GOT3 (cell line): Measurements from ENCODE around the gene UNKL.
A peak's percentile ranks its signal among the peaks of the same experiment; 100 is the strongest.

Source experiments
- DNase-seq: peaks from one replicate; lab custom pipeline; 2025; ENCODE audit warnings: mixed read lengths; lab: John Stamatoyannopoulos, UW

UNKL gene

GRCh38 chr16:1351215-1351581 lies 63.3 kb downstream of the UNKL start:
- DNase-seq: no peak

- DNase-seq: no peak
Observed at GRCh38 chr16:1350691-1351090, 63.8 kb downstream of the UNKL start.

- DNase-seq: no peak
Observed at GRCh38 chr16:1349951-1350350, 64.6 kb downstream of the UNKL start.

- no peak for DNase-seq
Observed at GRCh38 chr16:1349351-1349750, 65.2 kb downstream of the UNKL start.

GRCh38 chr16:1348926-1349325 lies 65.6 kb downstream of the UNKL start:
- no peak for DNase-seq

GRCh38 chr16:1348441-1348840 lies 66.1 kb downstream of the UNKL start:
- DNase-seq: no peak

- no peak for DNase-seq
Observed at GRCh38 chr16:1347962-1348361, 66.5 kb downstream of the UNKL start.

GRCh38 chr16:1347286-1347855 lies 67.1 kb downstream of the UNKL start:
- DNase-seq: no peak

- DNase-seq: no peak
Observed at GRCh38 chr16:1346422-1347285, 67.8 kb downstream of the UNKL start.

GRCh38 chr16:1345651-1346421 lies 68.7 kb downstream of the UNKL start:
- DNase-seq: no peak

- DNase-seq: no peak
Observed at GRCh38 chr16:1345087-1345486, 69.4 kb downstream of the UNKL start.

GRCh38 chr16:1344499-1344898 lies 70.0 kb downstream of the UNKL start:
- DNase-seq: no peak

- no peak for DNase-seq
Observed at GRCh38 chr16:1343428-1344242, 70.9 kb downstream of the UNKL start.

GRCh38 chr16:1342526-1343427 lies 71.7 kb downstream of the UNKL start:
- DNase-seq: peak; percentile 42

- no peak for DNase-seq
Observed at GRCh38 chr16:1341495-1342420, 72.7 kb downstream of the UNKL start.

GRCh38 chr16:1340730-1341494 lies 73.6 kb downstream of the UNKL start:
- no peak for DNase-seq

- no peak for DNase-seq
Observed at GRCh38 chr16:1338855-1339675, 75.4 kb downstream of the UNKL start.

GRCh38 chr16:1338119-1338730 lies 76.3 kb downstream of the UNKL start:
- DNase-seq: no peak
